Posterior vena cava (tissue), 2 donors: ENCODE results near the gene FRMD4B. TPM values are rescaled to one million over a fixed set of nuclear protein-coding genes. Genes with fewer than 3 reads are reported as not detected.
"Not testable (repeated sequence)": the region's sequence is repeated elsewhere in the genome, so short reads cannot be mapped to it uniquely, and the experiment has no call there.

Experiments used
- DNase-seq: peaks from one replicate; pipeline ENCODE4 v3.0.0-alpha.2; 2020; ENCODE audit warnings: low spot score
- intact Hi-C, 2 donors: fragments of 100-400 bp; cut with DNase I; formaldehyde crosslinking; loops; one replicate each; pipeline versions ENCODE4 v1.14.1 to v1.14.2; 2022 to 2023
- total RNA-seq, 2 donors: library from RNA; stranded (reverse); fragmentation: NEBNext Ultra II Directional; extraction: Animal tissue kit (Norgen Biotek cat#: 25700); gene quantifications; one replicate each; pipeline ENCODE4 v1.2.1, GENCODE V29; 2021
- donor health status: DM: yes; HTN: yes; CAD: no.
- donor health status: DM: yes; HTN: yes; CAD: no.

FRMD4B gene
- total RNA-seq, 2 donors from 2014 or later = 21.5 to 34.9 TPM

DNA sequence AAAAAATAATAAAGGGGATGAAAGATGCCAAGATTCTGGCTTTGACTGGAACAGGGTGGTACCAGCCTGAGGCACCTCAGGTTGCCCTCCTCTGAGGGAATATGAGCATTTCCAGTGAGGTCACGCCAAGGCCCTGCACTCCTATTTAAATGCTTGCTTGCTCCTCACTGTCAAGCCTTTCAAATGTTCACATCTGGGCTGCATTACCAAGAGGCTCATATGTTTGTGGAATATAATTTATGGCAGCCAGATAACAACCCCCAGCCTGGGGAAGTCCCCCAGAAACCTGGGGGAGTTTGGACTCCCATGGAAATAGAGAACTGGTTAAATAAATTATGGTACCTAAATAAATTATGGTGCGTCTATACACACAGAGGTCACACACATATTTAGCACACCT is 88.4 kb downstream of the FRMD4B start:
- DNase-seq = no peak

DNA sequence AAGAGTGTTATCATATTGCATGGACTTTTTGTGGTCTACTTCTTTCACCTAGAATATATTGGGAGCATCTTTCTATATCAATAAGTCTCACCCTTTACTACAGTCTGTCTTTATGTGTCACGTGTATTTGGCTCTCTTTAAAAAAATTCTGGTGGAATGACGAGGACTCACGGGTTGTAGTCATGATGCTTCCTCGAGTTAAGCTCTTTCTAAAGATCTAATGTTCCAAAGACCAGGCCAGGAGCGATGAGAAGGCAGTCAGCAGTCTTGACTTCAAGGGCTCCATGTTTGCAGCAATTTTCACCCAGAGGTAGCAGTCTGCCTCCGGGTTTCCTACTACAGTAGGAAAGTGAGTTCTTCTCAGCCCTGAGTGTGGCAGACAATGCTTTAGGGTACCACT is 88.9 kb downstream of the FRMD4B start:
- DNase-seq = no peak
- intact Hi-C loops = loop anchor here in 1 of 2 donors (5.0 kb wide), 1 partner anchor 805 kb away; no protein-coding TSS in a partner anchor

More for the DNA sequence above, 88.4 kb downstream of the FRMD4B start:
- intact Hi-C loops = loop anchor here in 1 of 2 donors (5.0 kb wide), 1 partner anchor 805 kb away; no protein-coding TSS in a partner anchor

DNA sequence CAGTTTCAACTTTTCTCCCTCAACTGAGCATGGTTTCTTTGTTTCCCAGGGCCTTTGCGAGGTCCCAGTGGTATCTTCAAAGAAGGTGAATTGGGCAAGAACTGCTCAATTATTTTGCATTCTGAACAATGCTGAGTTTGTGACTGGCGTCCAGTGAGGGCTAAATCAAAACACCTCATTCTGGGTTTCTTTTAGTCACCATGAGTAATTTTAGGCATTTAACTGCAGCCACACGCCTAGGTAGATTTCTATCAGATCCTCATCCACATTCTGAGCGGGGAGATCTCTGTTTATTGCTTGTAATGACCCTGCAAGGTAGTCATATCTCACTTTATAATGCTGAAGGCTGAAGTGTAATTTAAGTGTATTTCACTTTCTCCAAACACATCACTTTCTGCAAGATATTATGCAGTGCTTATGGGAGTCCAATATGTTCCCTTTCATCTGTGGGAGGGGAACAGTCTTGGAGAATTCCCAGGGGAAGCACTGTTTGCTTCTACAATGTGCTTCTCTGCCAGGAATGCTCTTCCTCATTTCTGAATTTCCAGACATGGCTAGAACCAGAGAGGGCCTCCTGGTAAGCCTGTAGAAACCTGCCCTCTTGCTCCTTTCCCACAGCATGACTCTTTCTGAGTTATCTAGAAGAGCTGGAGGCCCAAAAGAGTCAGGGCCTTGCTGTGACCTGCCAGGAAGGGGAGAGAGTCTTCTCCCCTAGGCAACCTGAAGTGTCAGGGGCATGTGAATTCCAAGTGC is 91.7 kb downstream of the FRMD4B start:
- DNase-seq = no peak
- intact Hi-C loops = no loop called here

DNA sequence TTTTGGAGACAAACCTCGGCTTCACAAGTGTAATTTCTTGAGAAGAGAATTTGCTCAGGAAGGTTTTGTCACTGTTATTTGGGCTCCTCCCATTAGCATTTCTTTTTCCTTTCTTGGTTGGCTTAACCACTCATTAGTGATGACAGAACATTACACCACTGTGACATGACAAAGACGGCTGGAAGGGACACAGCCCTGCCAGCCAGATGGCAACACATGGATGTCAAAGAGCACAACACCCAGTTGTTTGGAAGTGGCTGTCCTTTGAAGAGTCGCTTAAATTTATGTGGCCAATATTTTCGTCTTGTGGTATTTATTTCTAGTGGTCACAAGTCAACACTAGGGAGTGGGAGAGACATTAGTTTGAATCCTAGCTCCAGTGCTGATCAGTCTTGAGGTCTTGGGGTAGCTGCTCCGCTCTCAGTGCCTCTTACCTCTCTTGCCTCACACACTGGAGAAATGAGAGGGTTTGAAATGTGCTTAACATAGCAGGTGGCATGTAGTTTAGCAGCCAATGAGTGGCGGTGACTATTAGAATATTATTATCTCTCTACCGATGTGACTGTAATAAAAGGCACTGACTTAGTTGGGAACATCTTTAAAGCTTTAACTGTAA is 92.8 kb downstream of the FRMD4B start:
- no peak for DNase-seq
- intact Hi-C loops = no loop called here

DNA sequence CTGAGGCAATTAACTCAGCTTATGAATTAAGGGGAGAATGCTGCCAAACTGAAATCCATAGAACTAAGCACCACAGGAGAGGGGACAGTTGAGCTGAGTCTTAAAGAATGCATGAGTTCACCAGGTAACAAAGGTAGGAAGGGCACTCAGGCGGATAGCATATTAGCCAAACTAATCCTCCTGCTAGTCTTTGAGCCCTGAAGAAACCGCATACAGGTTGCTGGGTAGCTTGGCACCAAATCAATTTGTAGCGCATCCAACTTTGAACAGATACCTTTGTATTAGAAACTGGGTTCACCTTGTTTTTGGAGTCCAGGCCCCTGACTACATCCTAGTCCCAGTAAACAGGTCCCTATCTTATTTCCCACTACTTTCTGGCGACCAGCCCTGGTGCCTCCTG is 93.7 kb downstream of the FRMD4B start:
- DNase-seq = no peak
- intact Hi-C loops = no loop called here

DNA sequence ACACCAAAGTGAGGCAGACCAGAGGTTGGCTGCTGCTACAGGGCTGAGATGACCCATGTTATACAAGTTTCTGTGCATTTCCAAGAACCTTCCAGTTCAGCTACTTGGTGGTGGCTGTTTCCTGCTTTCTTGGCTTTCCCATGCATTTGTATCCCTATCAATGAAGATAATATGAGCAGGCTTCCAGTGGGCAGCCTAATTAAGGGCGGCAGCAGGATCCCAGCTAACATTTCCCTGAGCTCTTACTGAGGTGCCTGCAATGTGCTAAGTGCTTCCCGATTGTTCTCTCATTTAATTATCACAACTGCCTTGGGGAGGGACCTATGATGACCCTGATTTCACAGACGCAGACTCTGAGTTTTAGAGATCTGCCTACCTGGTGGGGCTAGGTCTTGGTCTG is 95.5 kb downstream of the FRMD4B start:
- intact Hi-C loops = no loop called here
- DNase-seq = no peak

DNA sequence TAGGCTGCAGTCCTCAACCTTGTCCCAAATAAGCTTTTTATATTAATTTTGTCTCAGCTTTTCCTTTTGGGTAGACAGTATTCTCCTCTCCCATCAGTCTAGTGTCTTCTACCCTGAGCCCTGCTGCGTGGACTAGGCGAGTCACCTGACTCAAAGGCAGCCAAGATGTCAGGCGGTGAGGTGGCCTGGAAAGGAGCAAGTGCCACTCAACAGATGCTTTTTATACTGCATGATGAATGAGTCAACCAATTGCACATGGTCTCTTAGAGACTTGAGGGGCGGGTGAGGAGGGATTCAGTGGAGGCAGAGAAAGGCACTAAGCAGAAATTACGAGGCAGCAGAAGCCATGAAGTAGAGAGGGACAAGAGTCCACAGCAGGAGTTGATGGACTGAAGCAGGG is 95.9 kb downstream of the FRMD4B start:
- no peak for DNase-seq
- intact Hi-C loops = no loop called here

DNA sequence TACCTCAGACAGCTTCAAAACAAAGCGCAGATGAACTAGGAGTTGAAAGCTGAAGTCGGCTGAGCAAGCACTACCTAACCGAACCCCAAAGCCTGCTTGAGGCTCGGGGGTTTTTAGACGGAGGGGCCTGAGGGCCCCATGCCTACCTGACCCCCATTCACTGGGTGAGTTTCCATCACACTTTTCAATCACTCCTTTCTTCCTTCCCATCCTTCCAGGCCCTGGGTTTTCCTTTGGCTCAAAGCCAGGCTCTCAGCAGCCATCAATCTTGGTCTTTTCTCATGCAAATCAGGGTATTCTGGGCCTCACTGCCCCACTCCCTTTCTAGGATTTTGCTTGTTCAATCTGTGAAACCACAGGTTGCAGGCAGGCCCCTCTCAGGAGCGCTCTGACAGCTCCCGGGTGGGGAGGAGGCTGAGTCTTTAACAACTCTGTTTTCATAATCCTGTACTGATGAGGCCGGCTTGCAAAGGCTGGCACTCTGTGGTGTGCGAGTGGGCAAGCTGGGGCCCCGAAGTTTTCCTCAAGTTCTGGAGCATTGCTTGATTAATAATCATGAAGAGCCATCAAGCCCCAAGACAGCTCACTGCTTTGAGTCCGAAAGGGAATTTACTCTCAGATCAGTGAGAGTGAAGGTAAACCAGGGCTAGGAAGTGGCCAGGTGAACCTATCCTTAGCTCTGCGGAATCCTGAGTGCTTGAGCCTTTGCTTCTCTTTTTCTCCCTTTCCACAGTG is 97.6 kb downstream of the FRMD4B start:
- intact Hi-C loops = no loop called here
- no peak for DNase-seq

DNA sequence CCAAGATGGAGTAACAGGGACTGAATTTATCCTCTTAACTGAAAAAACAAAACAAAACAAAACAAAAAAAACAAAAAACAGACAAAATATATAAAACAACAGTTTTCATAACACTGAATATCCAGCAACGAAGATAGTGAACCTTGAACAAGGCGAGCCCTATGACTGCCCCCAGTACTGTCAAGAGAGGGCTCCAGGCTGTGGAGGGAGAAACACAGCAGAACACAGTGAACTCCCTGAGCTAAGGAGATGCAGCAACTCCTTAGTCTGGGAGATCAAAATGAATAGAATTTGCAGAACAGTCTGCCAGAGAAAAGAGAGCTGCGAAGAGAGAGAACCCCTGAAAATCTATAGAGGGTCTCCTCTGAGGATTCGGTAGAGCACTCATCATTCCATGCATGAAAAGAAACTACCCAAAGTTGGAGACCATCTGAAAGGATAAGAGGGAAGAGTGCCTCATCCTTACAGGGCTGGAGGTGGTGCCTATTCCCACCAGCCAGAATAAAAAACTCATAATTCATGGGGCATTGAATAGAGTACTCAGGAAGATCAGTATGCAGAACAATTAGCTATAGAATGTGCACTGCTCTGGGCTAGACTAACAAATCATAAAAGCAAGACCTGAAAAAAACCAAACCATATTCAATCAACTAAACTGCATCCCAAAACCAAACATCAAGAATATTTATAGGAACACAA is 101.8 kb downstream of the FRMD4B start:
- intact Hi-C loops = no loop called here
- no peak for DNase-seq

DNA sequence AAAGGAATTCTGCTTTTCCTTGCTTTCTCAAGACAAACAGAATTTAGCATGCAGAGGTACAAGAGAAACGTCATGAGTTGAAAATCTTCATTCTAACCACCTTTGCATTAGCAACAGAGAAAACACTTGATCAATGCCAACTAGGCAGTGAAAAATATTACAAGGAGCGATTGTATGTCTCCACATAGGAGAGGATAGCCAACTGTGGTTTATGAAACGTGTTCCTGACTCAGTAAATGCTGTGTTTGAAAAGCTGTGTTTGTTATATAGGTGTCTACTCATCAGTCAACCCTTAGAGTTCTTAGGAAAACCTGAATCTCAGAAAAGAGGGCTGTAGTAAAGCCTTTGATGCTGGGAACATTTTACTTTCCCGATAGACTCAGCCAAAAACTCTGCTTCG is 102.4 kb downstream of the FRMD4B start:
- DNase-seq = no peak
- intact Hi-C loops = no loop called here

DNA sequence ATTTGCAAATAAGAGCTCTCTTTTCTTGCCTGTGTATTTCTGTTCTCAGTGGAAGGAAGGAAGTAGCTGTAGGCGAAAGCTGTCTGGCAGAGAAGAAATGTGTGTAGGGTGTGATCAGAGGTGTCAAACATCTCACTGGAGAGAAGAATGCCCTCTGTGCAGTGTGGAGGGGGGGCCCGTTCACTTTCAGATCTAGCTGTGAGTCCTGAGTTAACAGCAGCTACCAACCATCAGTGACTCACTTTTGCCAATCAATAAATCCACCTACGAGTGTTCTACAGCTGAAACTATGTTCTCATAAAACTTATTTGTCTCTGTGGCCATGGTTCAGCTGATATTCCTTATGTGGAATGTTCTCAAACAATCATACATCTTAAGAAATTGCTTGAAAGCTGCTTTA is 103.7 kb downstream of the FRMD4B start:
- DNase-seq = no peak
- intact Hi-C loops = no loop called here

DNA sequence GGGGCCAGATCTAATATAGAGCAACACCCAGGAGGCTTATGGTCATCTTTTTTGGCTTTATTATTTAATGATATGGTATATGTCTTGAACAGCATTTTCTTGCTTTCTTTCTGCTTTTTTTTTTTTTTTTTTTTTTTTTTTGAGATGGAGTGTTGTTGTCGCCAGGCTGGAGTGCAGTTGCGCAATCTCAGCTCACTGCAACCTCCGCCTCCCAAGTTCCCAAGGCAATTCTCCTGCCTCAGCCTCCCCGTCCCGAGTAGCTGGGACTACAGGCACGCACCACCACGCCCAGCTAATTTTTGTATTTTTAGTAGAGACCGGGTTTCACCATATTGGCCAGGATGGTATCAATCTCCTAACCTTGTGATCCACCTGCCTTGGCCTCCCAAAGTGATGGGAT is 108.5 kb downstream of the FRMD4B start:
- DNase-seq, intact Hi-C loops: not testable (repeated sequence)

DNA sequence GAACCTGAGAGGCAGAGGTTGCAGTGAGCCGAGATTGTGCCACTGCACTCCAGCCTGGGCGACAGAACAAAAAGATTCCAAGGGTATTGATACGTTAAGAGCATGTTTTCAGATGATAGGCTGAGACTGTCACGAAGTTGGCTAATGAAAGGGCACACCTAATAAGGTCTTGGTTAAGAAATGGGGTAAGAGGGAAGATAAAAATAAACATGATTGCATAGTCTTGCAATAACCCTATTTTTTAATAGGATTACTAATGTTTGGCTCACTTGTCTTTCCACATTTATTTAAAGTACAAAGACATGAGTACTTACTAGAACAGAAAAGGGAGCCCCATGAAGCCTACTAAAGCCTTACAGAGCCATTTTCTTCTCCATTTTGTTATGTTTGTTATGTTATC is 109.0 kb downstream of the FRMD4B start:
- no peak for DNase-seq
- intact Hi-C loops = no loop called here

DNA sequence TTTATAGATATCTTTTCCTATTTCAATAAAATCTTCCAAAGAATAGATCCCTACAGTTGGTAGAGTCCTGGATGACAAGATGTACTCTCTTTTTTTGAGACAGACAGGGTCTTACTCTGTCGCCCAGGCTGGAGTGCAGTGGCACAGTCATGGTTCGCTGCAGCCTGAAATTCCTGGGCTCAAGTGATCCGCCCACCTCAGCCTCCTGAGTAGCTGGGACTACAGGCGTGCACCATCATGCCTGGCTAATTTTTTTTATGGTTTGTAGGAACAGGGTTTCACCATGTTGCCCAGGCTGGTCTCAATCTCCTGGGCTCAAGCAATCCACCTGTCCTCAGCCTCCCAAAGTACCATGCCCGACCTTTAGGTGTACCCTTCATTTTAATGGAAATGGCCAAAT is 109.7 kb downstream of the FRMD4B start:
- DNase-seq, intact Hi-C loops: not testable (repeated sequence)

DNA sequence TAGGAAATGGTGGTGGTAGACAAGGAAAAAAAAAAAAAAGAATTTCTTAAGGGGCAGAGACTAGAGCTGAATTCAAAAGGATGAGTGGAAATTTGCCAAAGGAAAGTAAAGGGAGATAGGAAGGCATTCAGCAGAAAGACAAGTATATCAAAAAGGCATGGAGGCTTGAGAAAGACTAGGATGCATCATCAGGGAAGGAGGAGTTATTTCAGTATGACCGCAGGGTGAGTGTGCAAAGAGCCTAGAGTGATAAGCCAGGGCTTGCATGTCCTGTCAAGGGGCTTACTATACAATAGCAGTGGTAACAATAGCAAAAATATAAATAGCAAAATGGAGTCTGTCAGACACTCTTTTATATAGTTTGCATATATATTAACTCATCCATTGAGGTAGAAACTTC is 112.0 kb downstream of the FRMD4B start:
- no peak for DNase-seq
- intact Hi-C loops = no loop called here

DNA sequence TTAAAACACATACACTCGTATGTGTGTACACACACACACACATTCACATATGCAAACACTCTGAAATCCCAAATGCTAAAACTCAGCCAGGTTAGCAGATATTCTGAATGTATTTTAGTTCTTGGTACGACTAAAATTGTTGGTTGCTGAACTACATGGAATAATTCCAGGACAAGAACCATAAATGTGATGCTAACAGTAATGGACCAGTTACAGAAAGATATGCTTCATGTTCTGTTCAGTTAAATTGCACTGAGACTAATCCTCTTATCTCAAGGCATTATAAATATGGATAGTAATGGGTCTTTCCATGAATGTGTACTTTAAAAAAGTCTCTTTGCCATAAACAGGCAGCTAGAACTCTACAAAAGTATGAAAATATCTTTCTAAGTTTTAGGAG is 113.3 kb downstream of the FRMD4B start:
- intact Hi-C loops = no loop called here
- no peak for DNase-seq

DNA sequence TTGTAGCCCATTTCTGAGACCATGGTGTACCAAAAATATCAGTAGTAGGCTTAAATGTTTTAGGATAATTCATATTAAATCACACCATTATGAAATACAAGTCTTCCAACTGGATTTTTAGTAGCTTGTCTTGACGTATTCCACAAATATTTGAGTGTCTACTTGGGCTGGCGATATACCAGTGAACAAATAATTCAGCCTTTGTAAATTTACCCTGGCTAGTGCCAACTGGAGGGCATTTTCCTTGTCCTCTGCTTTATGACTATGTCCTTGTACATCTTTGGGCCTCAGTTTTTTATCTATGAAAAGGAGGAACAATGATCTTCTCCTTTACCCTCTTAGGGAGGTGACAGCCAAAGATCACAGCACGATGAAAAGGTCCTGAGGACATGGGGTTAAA is 114.8 kb downstream of the FRMD4B start:
- no peak for DNase-seq
- intact Hi-C loops = no loop called here

DNA sequence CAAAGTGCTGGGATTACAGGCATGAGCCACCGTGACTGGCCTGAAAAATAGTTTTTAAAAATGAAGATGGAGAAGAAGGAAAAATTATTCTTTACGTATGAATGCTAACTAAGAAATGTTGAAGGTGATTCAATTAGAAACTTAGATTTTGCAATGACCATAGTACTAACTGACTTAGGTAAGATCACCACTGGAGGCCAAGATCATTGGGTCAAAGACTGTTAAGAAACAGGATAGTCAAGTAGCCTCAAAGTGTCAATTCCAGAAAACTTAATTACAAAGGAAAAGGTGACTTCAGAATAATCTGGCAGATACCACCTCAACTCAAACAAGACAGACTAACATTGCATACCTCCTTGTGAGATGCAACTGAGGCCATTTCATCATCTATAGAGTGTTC is 119.3 kb downstream of the FRMD4B start:
- intact Hi-C loops = no loop called here
- DNase-seq = no peak

DNA sequence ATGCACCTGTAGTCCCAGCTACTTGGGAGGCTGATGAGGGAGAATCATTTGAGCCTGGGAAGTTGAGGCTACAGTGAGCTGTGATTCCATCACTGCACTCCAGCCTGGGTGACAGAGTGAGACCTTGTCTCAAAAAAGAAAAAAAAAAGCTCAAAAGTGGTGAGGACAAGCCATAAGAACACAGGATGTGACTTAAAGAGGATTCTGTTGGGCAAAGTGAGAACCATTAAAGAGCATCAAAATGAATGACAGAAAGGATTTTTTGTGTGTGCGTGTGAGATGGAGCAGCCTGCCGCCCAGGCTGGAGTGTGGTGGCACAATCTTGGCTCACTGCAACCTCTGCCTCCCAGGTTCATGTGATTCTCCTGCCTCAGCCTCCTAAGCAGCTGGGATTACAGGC is 119.8 kb downstream of the FRMD4B start:
- DNase-seq, intact Hi-C loops: not testable (repeated sequence)
